PC-3 (cell line): ENCODE results near the gene ANKRD11. TPM values are rescaled to one million over a fixed set of nuclear protein-coding genes. Genes with fewer than 3 reads are reported as not detected.

Experiments used
- ATAC-seq: fragments of 200-7000 bp; cut with Tn5 transposase; 2 replicates; pipeline ENCODE4 v1.9.1; 2020; ENCODE audit warnings: mild to moderate bottlenecking, moderate library complexity
- BruUV-seq: library from RNA; stranded (reverse); fragments of 400-500 nt; replicated peaks from 2 replicates; lab custom pipeline; 2021; lab: Mats Ljungman, UMichigan
- CTCF ChIA-PET: fragments of 300-600 bp; sonication (Branson Sonifier 250); formaldehyde crosslinking; loops from one replicate; lab custom pipeline; 2022; ENCODE audit warnings: antibody characterized with exemption; lab: Charles Lee
- POLR2A ChIA-PET: fragments of 300-600 bp; sonication (Branson Sonifier 250); formaldehyde crosslinking; loops from one replicate; lab custom pipeline; 2022; ENCODE audit warnings: antibody characterized with exemption; ENCODE audit not compliant: unreplicated experiment; lab: Charles Lee
- DNase-seq: peaks from one replicate; pipeline ENCODE4 v3.0.0-alpha.2; 2015
- H2AFZ ChIP-seq: fragments of 300-600 bp; sonication (generic); 2 replicates; pipeline ENCODE4 v1.6.0; 2016; ENCODE audit warnings: antibody characterized with exemption, low read length
- H3F3A ChIP-seq: fragments of 300-600 bp; sonication (generic); one replicate; pipeline ENCODE4 v1.6.0; 2017; ENCODE audit warnings: antibody characterized with exemption, low read length, control low read depth, mild to moderate bottlenecking; ENCODE audit not compliant: unreplicated experiment
- H3K27ac ChIP-seq: fragments of 300-600 bp; sonication (generic); 2 replicates; pipeline ENCODE4 v1.5.1; 2016; ENCODE audit warnings: mild to moderate bottlenecking, low read length
- H3K27me3 ChIP-seq: fragments of 300-600 bp; sonication (generic); 2 replicates; pipeline ENCODE4 v1.6.1; 2016; ENCODE audit warnings: low read length, mixed read lengths
- H3K36me3 ChIP-seq: fragments of 300-600 bp; sonication (generic); 2 replicates; pipeline ENCODE4 v1.6.1; 2016; ENCODE audit warnings: low read depth, mixed run types, low read length, mixed read lengths
- H3K4me1 ChIP-seq: fragments of 300-600 bp; sonication (generic); 2 replicates; pipeline ENCODE4 v1.5.1; 2016; ENCODE audit warnings: low read length; ENCODE audit not compliant: insufficient read depth
- H3K4me2 ChIP-seq: fragments of 300-600 bp; sonication (generic); 2 replicates; pipeline ENCODE4 v1.6.0; 2016; ENCODE audit warnings: low read length
- H3K4me3 ChIP-seq: fragments of 300-600 bp; sonication (generic); 2 replicates; pipeline ENCODE4 v1.5.1; 2016; ENCODE audit warnings: mild to moderate bottlenecking, low read length, mixed read lengths
- H3K79me2 ChIP-seq: fragments of 300-600 bp; sonication (generic); 2 replicates; pipeline ENCODE4 v1.6.1; 2017; ENCODE audit warnings: low read length, mixed read lengths
- H3K9ac ChIP-seq: fragments of 300-600 bp; sonication (generic); 2 replicates; pipeline ENCODE4 v1.6.0; 2016; ENCODE audit warnings: mild to moderate bottlenecking, low read length
- H3K9me2 ChIP-seq: fragments of 300-600 bp; sonication (generic); replicated peaks from 2 replicates; pipeline ENCODE4 v1.6.1; 2016; ENCODE audit warnings: mixed run types, low read length, mixed read lengths
- H3K9me3 ChIP-seq: fragments of 300-600 bp; sonication (generic); 2 replicates; pipeline ENCODE4 v1.6.1; 2016; ENCODE audit warnings: low read length, mixed read lengths
- H4K20me1 ChIP-seq: fragments of 300-600 bp; sonication (generic); 2 replicates; pipeline ENCODE4 v1.6.1; 2016; ENCODE audit warnings: low read length, mixed read lengths
- CTCF ChIP-seq: fragments of 300-600 bp; sonication (generic); conservative IDR thresholded peaks from 2 replicates; pipeline ENCODE4 v1.5.1; 2017; ENCODE audit warnings: antibody characterized with exemption, low read depth, mild to moderate bottlenecking, low read length
- EZH2 ChIP-seq: fragments of 300-600 bp; sonication (generic); IDR thresholded peaks from one replicate; pipeline ENCODE4 v1.6.1; 2017; ENCODE audit warnings: antibody characterized with exemption, mild to moderate bottlenecking, low read length; ENCODE audit not compliant: unreplicated experiment
- EZH2phosphoT487 ChIP-seq: fragments of 300-600 bp; sonication (generic); IDR thresholded peaks from 2 replicates; pipeline ENCODE4 v1.6.1; 2018; ENCODE audit warnings: mild to moderate bottlenecking, antibody characterized with exemption, low read length, borderline replicate concordance
- intact Hi-C: fragments of 100-400 bp; cut with micrococcal nuclease; formaldehyde crosslinking; loops from 2 replicates; pipeline ENCODE4 v1.9.0; 2023
- total RNA-seq: library from RNA; depleted of rRNA; stranded (reverse); fragments of >200 nt; gene quantifications from 2 replicates; pipeline ENCODE4 v1.2.3, GENCODE V29; 2014

The ANKRD11 gene
- total RNA-seq, 1 experiment from 2014 or later = 65.0 TPM

- BruUV-seq = no TSS peak
Measured at GRCh38 chr16:89444728-89445127, 45.6 kb downstream of the ANKRD11 start.

GRCh38 chr16:89444151-89444723 lies 46.1 kb downstream of the ANKRD11 start:
- H2AFZ ChIP-seq = no peak overlapping the region
- H3K9me2 ChIP-seq = no peaks in the 10 kb centered on the region
- ATAC-seq (0 out of 2 replicates have a peak, but pooled peaks have one; percentile 20), DNase-seq (no peak)
- peaks cover 31% of the 10 kb centered on the region for H3K4me1 ChIP-seq
- no peaks in the 10 kb centered on the region for H3F3A ChIP-seq
- peaks cover 100% of the 10 kb centered on the region for H3K79me2 ChIP-seq
- H3K9me3 ChIP-seq = no peaks in the 10 kb centered on the region
- no peaks in the 10 kb centered on the region; the same call in 1 of the 2 replicates for H3K36me3 ChIP-seq
- peak overlapping the region; percentile 51 for H3K4me2 ChIP-seq
- H3K27me3 ChIP-seq = no peaks in the 10 kb centered on the region
- intact Hi-C loops = no loop called here
- TF ChIP-seq EZH2phosphoT487 = no peak
- TF ChIP-seq CTCF = no peak
- TF ChIP-seq EZH2 = no peak
- H3K27ac ChIP-seq = peak overlapping the region; percentile 22; the same call in 1 of the 2 replicates
- no peak overlapping the region for H3K4me3 ChIP-seq
- CTCF ChIA-PET = no interaction called here
- no TSS peak for BruUV-seq
- H4K20me1 ChIP-seq = peaks cover 82% of the 10 kb centered on the region
- H3K9ac ChIP-seq = no peak overlapping the region
- POLR2A ChIA-PET = no interaction called here

More at GRCh38 chr16:89444728-89445127, 45.6 kb downstream of the ANKRD11 start:
- ATAC-seq (no peak), DNase-seq (no peak)
- Histone ChIP-seq H3K27me3 (no peaks in the 10 kb centered on the region), H3K9ac (no peak overlapping the region), H3K36me3 (no peaks in the 10 kb centered on the region; the same call in 1 of the 2 replicates), H3K27ac (no peak overlapping the region), H2AFZ (no peak overlapping the region), H3K4me3 (no peak overlapping the region), H3K4me2 (no peak overlapping the region), H3F3A (no peaks in the 10 kb centered on the region), H4K20me1 (peaks cover 78% of the 10 kb centered on the region), H3K4me1 (peaks cover 31% of the 10 kb centered on the region), H3K9me2 (no peaks in the 10 kb centered on the region), H3K79me2 (peaks cover 100% of the 10 kb centered on the region), H3K9me3 (no peaks in the 10 kb centered on the region)
- ChIA-PET CTCF (no interaction called here), POLR2A (no interaction called here)
- no peak for TF ChIP-seq EZH2
- no peak for TF ChIP-seq CTCF
- TF ChIP-seq EZH2phosphoT487 = no peak
- intact Hi-C loops = no loop called here

GRCh38 chr16:89443727-89444084 lies 46.7 kb downstream of the ANKRD11 start:
- ATAC-seq (peak; percentile 16; the same call in 1 of the 2 replicates), DNase-seq (no peak)
- peaks cover 31% of the 10 kb centered on the region for H3K4me1 ChIP-seq
- H3K9ac ChIP-seq = no peak overlapping the region
- peaks cover 100% of the 10 kb centered on the region for H3K79me2 ChIP-seq
- CTCF ChIA-PET = no interaction called here
- no peaks in the 10 kb centered on the region for H3K27me3 ChIP-seq
- peaks cover 84% of the 10 kb centered on the region for H4K20me1 ChIP-seq
- POLR2A ChIA-PET = no interaction called here
- H3K4me3 ChIP-seq = no peak overlapping the region
- BruUV-seq = no TSS peak
- H3F3A ChIP-seq = no peaks in the 10 kb centered on the region
- no peaks in the 10 kb centered on the region for H3K9me2 ChIP-seq
- H3K27ac ChIP-seq = peak overlapping the region; percentile 22; the same call in 1 of the 2 replicates
- intact Hi-C loops = no loop called here
- peak overlapping the region; percentile 51 for H3K4me2 ChIP-seq
- H3K9me3 ChIP-seq = no peaks in the 10 kb centered on the region
- no peak overlapping the region for H2AFZ ChIP-seq
- no peaks in the 10 kb centered on the region; the same call in 1 of the 2 replicates for H3K36me3 ChIP-seq
- TF ChIP-seq EZH2 (no peak), CTCF (no peak), EZH2phosphoT487 (no peak)
